OCI-LY3 (cell line): Measurements from ENCODE around the gene OR10AD1.
A peak's percentile ranks its signal among the peaks of the same experiment; 100 is the strongest.

ENCODE experiments used
- H2AFZ ChIP-seq: fragments of 200-600, 300-600 bp; shearing (Covaris generic); 2 replicates; pipeline ENCODE4 v1.6.0; 2014; ENCODE audit warnings: antibody characterized with exemption, low read depth, low read length
- H3K27ac ChIP-seq: fragments of 200-600, 300-600 bp; sonication (generic); 2 replicates; pipeline ENCODE4 v1.5.1; 2014; ENCODE audit warnings: mild to moderate bottlenecking, low read length, moderate library complexity, mixed read lengths
- H3K27me3 ChIP-seq: fragments of 200-600, 300-600 bp; sonication (generic); 2 replicates; pipeline ENCODE4 v1.6.1; 2014; ENCODE audit warnings: low read depth, low read length, mixed read lengths
- H3K36me3 ChIP-seq: fragments of 200-600, 300-600 bp; sonication (generic); replicated peaks from 2 replicates; pipeline ENCODE3; 2014; ENCODE audit warnings: low read depth, low read length, mixed read lengths
- H3K4me1 ChIP-seq: fragments of 300-600, 200-600 bp; sonication (generic); 2 replicates; pipeline ENCODE4 v1.6.1; 2014; ENCODE audit warnings: low read length, mixed read lengths
- H3K4me2 ChIP-seq: fragments of 200-600, 300-600 bp; sonication (generic); 2 replicates; pipeline ENCODE4 v1.6.1; 2014; ENCODE audit warnings: low read length, mixed read lengths
- H3K4me3 ChIP-seq: fragments of 300-600, 200-600 bp; sonication (generic); 2 replicates; pipeline ENCODE4 v1.5.1; 2014; ENCODE audit warnings: antibody characterized with exemption, mild to moderate bottlenecking, low read length, moderate library complexity
- H3K79me2 ChIP-seq: fragments of 300-600, 200-600 bp; shearing (Covaris generic); 2 replicates; pipeline ENCODE4 v1.6.1; 2014; ENCODE audit warnings: mild to moderate bottlenecking, low read length, mixed read lengths
- H3K9ac ChIP-seq: fragments of 300-600, 200-600 bp; shearing (Covaris generic); 2 replicates; pipeline ENCODE4 v1.6.0; 2014; ENCODE audit warnings: mild to moderate bottlenecking, low read length, moderate library complexity
- H3K9me3 ChIP-seq: fragments of 200-600, 300-600 bp; shearing (Covaris generic); 2 replicates; pipeline ENCODE4 v1.6.1; 2014; ENCODE audit warnings: low read length, mixed read lengths; ENCODE audit not compliant: insufficient read depth
- H4K20me1 ChIP-seq: fragments of 200-600, 300-600 bp; sonication (generic); 2 replicates; pipeline ENCODE4 v1.6.1; 2016; ENCODE audit warnings: low read length, mixed read lengths; ENCODE audit not compliant: insufficient read depth
- EZH2phosphoT487 ChIP-seq: fragments of 200-600 bp; shearing (Covaris generic); IDR thresholded peaks from 2 replicates; pipeline ENCODE4 v1.6.1; 2018; ENCODE audit warnings: antibody characterized with exemption, mixed run types, low read depth
- TF ChIP-seq, protein P1 (sequence below): fragments of 200-600, 300-600 bp; sonication (generic); IDR thresholded peaks from 2 replicates; pipeline ENCODE4 v1.5.1; 2014; ENCODE audit warnings: antibody characterized with exemption, low read length, low read depth

Gene OR10AD1

GRCh38 chr12:48163150-48163747 lies 39.8 kb downstream of the OR10AD1 start:
- H4K20me1 ChIP-seq = no peaks in the 10 kb centered on the region
- H3K9me3 ChIP-seq = no peaks in the 10 kb centered on the region
- TF ChIP-seq, protein P1, sequence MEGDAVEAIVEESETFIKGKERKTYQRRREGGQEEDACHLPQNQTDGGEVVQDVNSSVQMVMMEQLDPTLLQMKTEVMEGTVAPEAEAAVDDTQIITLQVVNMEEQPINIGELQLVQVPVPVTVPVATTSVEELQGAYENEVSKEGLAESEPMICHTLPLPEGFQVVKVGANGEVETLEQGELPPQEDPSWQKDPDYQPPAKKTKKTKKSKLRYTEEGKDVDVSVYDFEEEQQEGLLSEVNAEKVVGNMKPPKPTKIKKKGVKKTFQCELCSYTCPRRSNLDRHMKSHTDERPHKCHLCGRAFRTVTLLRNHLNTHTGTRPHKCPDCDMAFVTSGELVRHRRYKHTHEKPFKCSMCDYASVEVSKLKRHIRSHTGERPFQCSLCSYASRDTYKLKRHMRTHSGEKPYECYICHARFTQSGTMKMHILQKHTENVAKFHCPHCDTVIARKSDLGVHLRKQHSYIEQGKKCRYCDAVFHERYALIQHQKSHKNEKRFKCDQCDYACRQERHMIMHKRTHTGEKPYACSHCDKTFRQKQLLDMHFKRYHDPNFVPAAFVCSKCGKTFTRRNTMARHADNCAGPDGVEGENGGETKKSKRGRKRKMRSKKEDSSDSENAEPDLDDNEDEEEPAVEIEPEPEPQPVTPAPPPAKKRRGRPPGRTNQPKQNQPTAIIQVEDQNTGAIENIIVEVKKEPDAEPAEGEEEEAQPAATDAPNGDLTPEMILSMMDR = no peak
- TF ChIP-seq EZH2phosphoT487 = no peak
- no peak overlapping the region for H3K4me3 ChIP-seq
- H3K27me3 ChIP-seq = no peaks in the 10 kb centered on the region
- no peak overlapping the region for H2AFZ ChIP-seq
- no peaks in the 10 kb centered on the region for H3K36me3 ChIP-seq
- no peaks in the 10 kb centered on the region for H3K79me2 ChIP-seq
- no peaks in the 10 kb centered on the region; the same call in 1 of the 2 replicates for H3K4me1 ChIP-seq
- no peak overlapping the region for H3K4me2 ChIP-seq
- no peak overlapping the region for H3K9ac ChIP-seq
- H3K27ac ChIP-seq = no peak overlapping the region

GRCh38 chr12:48160807-48161206 lies 42.3 kb downstream of the OR10AD1 start:
- Histone ChIP-seq H3K79me2 (peaks cover 13% of the 10 kb centered on the region), H3K4me2 (no peak overlapping the region), H3K4me3 (no peak overlapping the region), H3K4me1 (peaks cover 6% of the 10 kb centered on the region), H3K9me3 (no peaks in the 10 kb centered on the region), H4K20me1 (no peaks in the 10 kb centered on the region), H3K27me3 (no peaks in the 10 kb centered on the region), H2AFZ (no peak overlapping the region; the same call in 1 of the 2 replicates), H3K27ac (no peak overlapping the region), H3K36me3 (no peaks in the 10 kb centered on the region), H3K9ac (no peak overlapping the region)
- no peak for TF ChIP-seq EZH2phosphoT487
- TF ChIP-seq, protein P1 = no peak

DNA sequence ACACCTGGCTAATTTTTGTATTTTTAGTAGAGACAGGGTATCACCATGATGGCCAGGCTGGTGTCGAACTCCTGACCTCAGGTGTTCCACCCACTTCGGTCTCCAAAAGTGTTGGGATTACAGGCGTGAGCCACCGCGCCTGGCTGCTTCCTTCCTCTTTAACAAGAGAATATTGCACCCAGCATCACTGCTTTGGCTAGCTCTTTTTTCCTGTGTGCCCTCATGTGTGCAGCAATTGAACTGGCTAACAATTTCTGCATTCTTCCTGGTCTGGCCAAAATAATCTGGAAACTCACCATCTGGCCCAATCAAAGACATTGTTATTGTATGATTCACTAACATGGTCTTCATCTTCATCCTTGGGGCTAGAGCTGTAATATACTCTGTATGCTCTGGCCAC lies 43.0 kb downstream of the OR10AD1 start:
- no peak overlapping the region for H3K27ac ChIP-seq
- H3K36me3 ChIP-seq = no peaks in the 10 kb centered on the region
- H3K27me3 ChIP-seq = no peaks in the 10 kb centered on the region
- no peaks in the 10 kb centered on the region for H4K20me1 ChIP-seq
- H3K9ac ChIP-seq = no peak overlapping the region
- no peak overlapping the region for H2AFZ ChIP-seq
- H3K4me2 ChIP-seq = no peak overlapping the region
- H3K4me1 ChIP-seq = peaks cover 6% of the 10 kb centered on the region
- no peak overlapping the region for H3K4me3 ChIP-seq
- H3K79me2 ChIP-seq = peaks cover 13% of the 10 kb centered on the region
- no peak for TF ChIP-seq EZH2phosphoT487
- TF ChIP-seq, protein P1 = no peak
- no peaks in the 10 kb centered on the region for H3K9me3 ChIP-seq

DNA sequence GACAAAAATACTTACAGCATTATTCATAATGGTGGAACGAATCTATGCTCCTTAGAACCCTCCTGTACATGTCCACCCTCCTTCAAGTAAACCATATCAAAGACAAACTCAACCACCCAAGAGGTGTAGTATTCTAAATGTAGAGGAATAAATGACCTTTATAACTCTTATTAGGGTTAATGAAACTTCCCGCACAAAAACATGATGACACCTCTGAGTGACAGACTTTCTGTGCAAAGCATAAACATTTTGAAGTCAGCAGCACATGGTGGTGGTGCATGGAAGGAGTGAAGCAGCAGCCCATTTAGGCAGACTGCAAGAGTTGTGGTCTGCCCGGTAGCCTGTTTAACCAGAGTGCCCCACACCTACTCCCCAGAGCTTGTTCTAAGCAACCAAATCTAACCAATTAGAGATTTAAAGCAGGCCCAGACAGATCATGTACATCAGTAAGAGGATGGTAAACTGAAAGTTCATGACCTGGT lies 45.2 kb downstream of the OR10AD1 start:
- Histone ChIP-seq H3K27ac (peak overlapping the region; percentile 69), H3K9me3 (no peaks in the 10 kb centered on the region), H3K9ac (peak overlapping the region; percentile 85), H2AFZ (peak overlapping the region; percentile 98), H3K79me2 (peaks cover 13% of the 10 kb centered on the region), H3K4me2 (peak overlapping the region; percentile 97), H3K27me3 (no peaks in the 10 kb centered on the region), H3K4me3 (peak overlapping the region; percentile 96), H3K4me1 (peaks cover 11% of the 10 kb centered on the region), H4K20me1 (no peaks in the 10 kb centered on the region), H3K36me3 (peaks cover 4% of the 10 kb centered on the region)
- TF ChIP-seq, protein P1 = no peak
- TF ChIP-seq EZH2phosphoT487 = no peak
